Fibroblast of lung (primary cell): Measurements from ENCODE around the gene SLC4A5. TPM values are rescaled to one million over a fixed set of nuclear protein-coding genes. Genes with fewer than 3 reads are reported as not detected.
A peak's percentile ranks its signal among the peaks of the same experiment; 100 is the strongest.

ENCODE experiments used
- DNase-seq, 2 donors: peaks; one replicate each; pipeline versions ENCODE4 v3.0.0 to v3.0.0-alpha.2; 2010; ENCODE audit warnings: low read depth in 2 of 2
- H2AFZ ChIP-seq: 2 replicates; pipeline ENCODE4 v1.5.1; 2012; ENCODE audit warnings: low read length, control low read depth, inconsistent platforms
- H3K27ac ChIP-seq: 2 replicates; pipeline ENCODE4 v1.5.1; 2011; ENCODE audit warnings: low read length, control low read depth; ENCODE audit not compliant: insufficient read depth
- H3K27me3 ChIP-seq: 2 replicates; pipeline ENCODE4 v1.5.1; 2011; ENCODE audit warnings: mild to moderate bottlenecking, low read length; ENCODE audit not compliant: control insufficient read depth, insufficient read depth
- H3K36me3 ChIP-seq: 2 replicates; pipeline ENCODE4 v1.5.1; 2011; ENCODE audit warnings: low read length; ENCODE audit not compliant: control insufficient read depth, insufficient read depth
- H3K4me1 ChIP-seq: 2 replicates; pipeline ENCODE4 v1.5.1; 2011; ENCODE audit warnings: low read length; ENCODE audit not compliant: control insufficient read depth, insufficient read depth; ENCODE audit errors: extremely low read depth
- H3K4me2 ChIP-seq: 2 replicates; pipeline ENCODE4 v1.5.1; 2011; ENCODE audit warnings: low read length, control low read depth; ENCODE audit not compliant: insufficient read depth; ENCODE audit errors: extremely low read depth
- H3K4me3 ChIP-seq, 4 experiments: fragments of 200-600 bp in 1 of 4; sonication (generic) in 1 of 4; replicated peaks in 1 of 4; 2 replicates each; pipeline ENCODE4 v1.5.1; 2011 to 2016; ENCODE audit warnings: low read length in 4 of 4, low read depth in 3 of 4, mild to moderate bottlenecking in 3 of 4, control low read depth in 2 of 4, inconsistent platforms in 1 of 4, mixed read lengths in 1 of 4; ENCODE audit not compliant: insufficient read depth in 1 of 4; ENCODE audit errors: control extremely low read depth in 1 of 4
- H3K79me2 ChIP-seq: 2 replicates; pipeline ENCODE4 v1.5.1; 2012; ENCODE audit warnings: mild to moderate bottlenecking, low read length, inconsistent platforms; ENCODE audit not compliant: control insufficient read depth, insufficient read depth
- H3K9ac ChIP-seq: 2 replicates; pipeline ENCODE4 v1.5.1; 2011; ENCODE audit warnings: mild to moderate bottlenecking, low read length, control low read depth; ENCODE audit not compliant: insufficient read depth
- H3K9me3 ChIP-seq: 2 replicates; pipeline ENCODE4 v1.5.1; 2012; ENCODE audit warnings: low read depth, low read length; ENCODE audit not compliant: control insufficient read depth, insufficient read depth
- H4K20me1 ChIP-seq: 2 replicates; pipeline ENCODE4 v1.5.1; 2011; ENCODE audit warnings: low read length; ENCODE audit not compliant: control insufficient read depth, insufficient read depth; ENCODE audit errors: extremely low read depth
- EZH2 ChIP-seq: IDR thresholded peaks from 2 replicates; pipeline ENCODE4 v1.5.1; 2012; ENCODE audit warnings: low read length, control low read depth, mild to moderate bottlenecking; ENCODE audit errors: missing control alignments
- polyA plus RNA-seq, 2 donors: library from polyadenylated mRNA; depleted of rRNA in 1 of 2; stranded (reverse) in 1 of 2; unstranded in 1 of 2; fragments of >200 nt; gene quantifications; 2 replicates each; pipeline ENCODE4 v1.2.1, GENCODE V29; 2011 to 2012; ENCODE audit warnings: missing spikeins in 1 of 2
- total RNA-seq: library from RNA; depleted of rRNA; stranded (reverse); fragments of >200 nt; gene quantifications from 2 replicates; pipeline ENCODE4 v1.2.1, GENCODE V29; 2014
- TF ChIP-seq, protein P1 (sequence below), 2 donors: IDR thresholded peaks in 1 of 2; conservative IDR thresholded peaks in 1 of 2; 1 replicate in 1 of 2; 2 replicates in 1 of 2; pipeline ENCODE4 v1.5.1; 2011 to 2012; ENCODE audit warnings: low read length in 2 of 2, control low read depth in 1 of 2, inconsistent platforms in 1 of 2, low read depth in 1 of 2, mild to moderate bottlenecking in 1 of 2

The SLC4A5 gene
- total and polyA plus RNA-seq, 2 donors (not counting 1 experiment from before 2014, with no cell fraction given): 0.12 to 0.17 TPM

GRCh38 chr2:74252036-74252435 is 91.2 kb downstream of the SLC4A5 start:
- DNase-seq: no peak
- H3K27me3 ChIP-seq: peaks cover 2% of the 10 kb centered on the region
- H3K9me3 ChIP-seq: no peaks in the 10 kb centered on the region
- no peaks in the 10 kb centered on the region for H3K79me2 ChIP-seq
- no peak overlapping the region for H3K27ac ChIP-seq
- no peak overlapping the region for H3K4me3 ChIP-seq
- H3K9ac ChIP-seq: no peak overlapping the region
- H3K36me3 ChIP-seq: no peaks in the 10 kb centered on the region
- H2AFZ ChIP-seq: no peak overlapping the region
- TF ChIP-seq EZH2: no peak
- H4K20me1 ChIP-seq: no peaks in the 10 kb centered on the region
- H3K4me1 ChIP-seq: no peaks in the 10 kb centered on the region
- H3K4me2 ChIP-seq: no peak overlapping the region

- peaks cover 2% of the 10 kb centered on the region for H3K27me3 ChIP-seq
- DNase-seq: peak; percentile 30 to 49
- TF ChIP-seq EZH2: no peak
- TF ChIP-seq, protein P1, sequence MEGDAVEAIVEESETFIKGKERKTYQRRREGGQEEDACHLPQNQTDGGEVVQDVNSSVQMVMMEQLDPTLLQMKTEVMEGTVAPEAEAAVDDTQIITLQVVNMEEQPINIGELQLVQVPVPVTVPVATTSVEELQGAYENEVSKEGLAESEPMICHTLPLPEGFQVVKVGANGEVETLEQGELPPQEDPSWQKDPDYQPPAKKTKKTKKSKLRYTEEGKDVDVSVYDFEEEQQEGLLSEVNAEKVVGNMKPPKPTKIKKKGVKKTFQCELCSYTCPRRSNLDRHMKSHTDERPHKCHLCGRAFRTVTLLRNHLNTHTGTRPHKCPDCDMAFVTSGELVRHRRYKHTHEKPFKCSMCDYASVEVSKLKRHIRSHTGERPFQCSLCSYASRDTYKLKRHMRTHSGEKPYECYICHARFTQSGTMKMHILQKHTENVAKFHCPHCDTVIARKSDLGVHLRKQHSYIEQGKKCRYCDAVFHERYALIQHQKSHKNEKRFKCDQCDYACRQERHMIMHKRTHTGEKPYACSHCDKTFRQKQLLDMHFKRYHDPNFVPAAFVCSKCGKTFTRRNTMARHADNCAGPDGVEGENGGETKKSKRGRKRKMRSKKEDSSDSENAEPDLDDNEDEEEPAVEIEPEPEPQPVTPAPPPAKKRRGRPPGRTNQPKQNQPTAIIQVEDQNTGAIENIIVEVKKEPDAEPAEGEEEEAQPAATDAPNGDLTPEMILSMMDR (conservative IDR thresholded peaks at IDR 0.05 in 1 of 2, IDR thresholded peaks at IDR 0.05 in 1 of 2; ENCODE audit: low read depth in 1 of 2, low read length in 2 of 2): peak; percentile 69 to 73
- H4K20me1 ChIP-seq: no peaks in the 10 kb centered on the region
- H3K79me2 ChIP-seq: no peaks in the 10 kb centered on the region
- no peaks in the 10 kb centered on the region for H3K36me3 ChIP-seq
- no peak overlapping the region for H3K27ac ChIP-seq
- H3K9me3 ChIP-seq: no peaks in the 10 kb centered on the region
- H2AFZ ChIP-seq: no peak overlapping the region
- no peak overlapping the region for H3K4me2 ChIP-seq
- no peak overlapping the region for H3K4me3 ChIP-seq
- no peaks in the 10 kb centered on the region for H3K4me1 ChIP-seq
- no peak overlapping the region for H3K9ac ChIP-seq
These were observed 93.0 kb downstream of the SLC4A5 start for GRCh38 chr2:74250189-74250631.

DNA sequence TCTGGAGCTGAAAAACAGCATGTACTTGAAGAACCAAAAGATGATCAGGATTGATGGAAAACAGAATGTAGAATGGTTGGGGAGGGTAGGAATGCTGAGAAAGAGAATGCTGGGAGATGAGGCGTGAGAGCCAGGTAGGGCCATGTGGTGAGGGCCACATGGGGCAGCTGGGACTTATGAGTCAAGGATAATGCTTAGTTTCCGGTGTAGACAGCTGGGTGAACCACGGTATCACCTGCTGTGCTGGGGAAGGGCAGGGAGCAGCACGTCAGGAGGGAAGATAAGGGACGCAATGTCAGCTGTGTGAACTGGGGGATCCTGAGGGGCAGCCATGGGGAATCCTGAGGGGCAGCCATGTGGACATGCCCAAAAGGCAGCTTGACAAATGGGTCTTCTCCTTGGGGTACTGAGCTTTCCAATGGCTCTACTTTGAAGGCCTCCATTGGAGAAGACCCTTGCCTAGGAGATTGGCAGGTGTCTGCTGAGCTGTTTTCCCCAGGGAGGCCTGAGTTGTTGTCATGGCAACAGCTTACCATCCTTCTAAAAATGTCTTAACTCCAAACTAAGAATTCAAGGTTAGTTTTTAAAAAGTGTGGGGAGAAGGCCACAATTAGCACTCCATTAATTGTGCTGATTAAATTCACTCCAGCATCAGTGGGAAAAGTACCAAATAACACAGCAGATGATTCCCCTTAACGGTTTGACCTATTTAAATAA is 93.7 kb downstream of the SLC4A5 start:
- no peaks in the 10 kb centered on the region for H3K9me3 ChIP-seq
- H3K27ac ChIP-seq: no peak overlapping the region
- no peak overlapping the region for H3K4me3 ChIP-seq
- no peak overlapping the region for H3K4me2 ChIP-seq
- TF ChIP-seq, protein P1 (conservative IDR thresholded peaks at IDR 0.05 in 1 of 2, IDR thresholded peaks at IDR 0.05 in 1 of 2; ENCODE audit: low read depth in 1 of 2, low read length in 2 of 2): peak in 1 of 2 donors; percentile 3
- no peak for TF ChIP-seq EZH2
- no peak for DNase-seq
- H3K9ac ChIP-seq: no peak overlapping the region
- H4K20me1 ChIP-seq: no peaks in the 10 kb centered on the region
- H3K36me3 ChIP-seq: no peaks in the 10 kb centered on the region
- peaks cover 2% of the 10 kb centered on the region for H3K27me3 ChIP-seq
- no peak overlapping the region for H2AFZ ChIP-seq
- H3K79me2 ChIP-seq: no peaks in the 10 kb centered on the region
- H3K4me1 ChIP-seq: no peaks in the 10 kb centered on the region
